ENCODE data around the gene GALNT9. TPM values are rescaled to one million over a fixed set of nuclear protein-coding genes. Genes with fewer than 3 reads are reported as not detected.
A peak's percentile ranks its signal among the peaks of the same experiment; 100 is the strongest.

Gene GALNT9
- total RNA-seq, 1 donor from 2014 or later, result not detected

- DNase-seq (ENCODE audit: low read depth) (no peak), FAIRE-seq (no peak)
- no peaks in the 10 kb centered on the region for H3K27me3 ChIP-seq (ENCODE audit: control insufficient read depth, insufficient read depth, low read length)
- no peaks in the 10 kb centered on the region for H3K36me3 ChIP-seq (ENCODE audit: control insufficient read depth, insufficient read depth, low read length)
- TF ChIP-seq CTCF (IDR thresholded peaks at IDR 0.05; ENCODE audit: insufficient read depth, low read length, severe bottlenecking), result no peak
- no peak overlapping the region for H3K4me3 ChIP-seq (ENCODE audit: low read depth, low read length)
Measured at GRCh38 chr12:132318618-132319033, 10.8 kb downstream of the GALNT9 start.

- H3K36me3 ChIP-seq (ENCODE audit: control insufficient read depth, insufficient read depth, low read length), result no peaks in the 10 kb centered on the region
- DNase-seq (ENCODE audit: low read depth) (no peak), FAIRE-seq (no peak)
- TF ChIP-seq CTCF (IDR thresholded peaks at IDR 0.05; ENCODE audit: insufficient read depth, low read length, severe bottlenecking), result no peak
- no peaks in the 10 kb centered on the region for H3K27me3 ChIP-seq (ENCODE audit: control insufficient read depth, insufficient read depth, low read length)
- H3K4me3 ChIP-seq (ENCODE audit: low read depth, low read length), result no peak overlapping the region
Measured at GRCh38 chr12:132318135-132318534, 11.3 kb downstream of the GALNT9 start.

GRCh38 chr12:132317233-132317938 is 12.0 kb downstream of the GALNT9 start:
- Histone ChIP-seq H3K27me3 (ENCODE audit: control insufficient read depth, insufficient read depth, low read length) (no peaks in the 10 kb centered on the region), H3K4me3 (ENCODE audit: low read depth, low read length) (no peak overlapping the region), H3K36me3 (ENCODE audit: control insufficient read depth, insufficient read depth, low read length) (no peaks in the 10 kb centered on the region)
- TF ChIP-seq CTCF (IDR thresholded peaks at IDR 0.05; ENCODE audit: insufficient read depth, low read length, severe bottlenecking), result no peak
- no peak for FAIRE-seq
- no peak for DNase-seq (ENCODE audit: low read depth)

DNA sequence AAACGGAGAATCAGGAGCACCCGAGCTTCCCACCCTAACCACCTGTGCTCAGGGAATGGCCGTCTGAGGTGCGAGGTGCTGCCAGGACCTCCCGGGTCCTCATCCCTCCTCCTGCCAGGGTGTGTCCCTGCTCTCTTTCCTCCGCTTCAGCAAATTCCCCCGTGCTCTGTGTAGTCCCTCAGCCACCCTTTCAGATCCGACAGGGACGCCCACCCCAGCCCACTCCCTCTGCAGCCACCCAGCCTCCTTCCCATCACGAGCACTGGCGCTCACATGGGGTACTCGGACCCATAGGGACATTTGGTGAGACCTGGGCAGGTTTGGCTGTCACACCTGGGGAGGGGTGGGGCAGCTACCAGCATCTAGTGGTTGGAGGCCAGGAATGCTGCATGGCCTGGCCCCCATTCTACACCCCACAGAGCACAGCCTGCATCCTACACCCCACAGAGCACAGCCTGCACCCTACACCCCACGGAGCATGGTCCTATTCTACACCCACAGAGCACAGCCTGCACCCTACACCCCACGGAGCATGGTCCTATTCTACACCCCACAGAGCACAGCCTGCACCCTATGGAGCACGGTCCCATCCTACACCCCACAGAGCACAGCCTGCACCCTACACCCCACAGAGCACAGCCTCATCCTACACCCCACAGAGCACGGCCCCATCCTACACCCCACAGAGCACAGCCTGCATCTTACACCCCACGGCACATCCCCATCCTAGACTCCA is 12.7 kb downstream of the GALNT9 start:
- no peak for TF ChIP-seq CTCF (IDR thresholded peaks at IDR 0.05; ENCODE audit: insufficient read depth, low read length, severe bottlenecking)
- FAIRE-seq, result peak; percentile 93
- Histone ChIP-seq H3K36me3 (ENCODE audit: control insufficient read depth, insufficient read depth, low read length) (no peaks in the 10 kb centered on the region), H3K27me3 (ENCODE audit: control insufficient read depth, insufficient read depth, low read length) (no peaks in the 10 kb centered on the region), H3K4me3 (ENCODE audit: low read depth, low read length) (no peak overlapping the region)
- no peak for DNase-seq (ENCODE audit: low read depth)

DNA sequence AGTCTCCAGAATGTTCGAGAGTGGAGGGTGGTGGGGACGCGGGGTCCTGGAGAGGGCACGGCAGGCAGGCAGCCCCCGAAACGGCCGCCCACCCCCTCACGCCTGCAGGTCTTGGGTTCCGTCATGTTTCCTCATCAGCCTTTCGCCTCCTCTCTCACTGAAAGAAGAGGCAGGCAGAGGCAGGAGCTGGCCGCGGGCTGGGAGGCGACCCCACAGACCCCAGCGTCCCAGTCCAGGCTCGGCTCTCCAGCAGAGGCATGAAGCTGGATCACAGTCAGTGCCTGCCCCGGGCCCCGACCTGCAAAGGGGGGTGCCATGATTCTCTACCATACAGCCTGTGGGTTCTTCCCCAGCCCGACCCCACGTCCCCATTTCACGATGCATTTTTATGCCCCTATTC is 13.4 kb downstream of the GALNT9 start:
- H3K36me3 ChIP-seq (ENCODE audit: control insufficient read depth, insufficient read depth, low read length), result no peaks in the 10 kb centered on the region
- no peaks in the 10 kb centered on the region for H3K27me3 ChIP-seq (ENCODE audit: control insufficient read depth, insufficient read depth, low read length)
- FAIRE-seq (no peak), DNase-seq (ENCODE audit: low read depth) (no peak)
- H3K4me3 ChIP-seq (ENCODE audit: low read depth, low read length), result no peak overlapping the region
- TF ChIP-seq CTCF (IDR thresholded peaks at IDR 0.05; ENCODE audit: insufficient read depth, low read length, severe bottlenecking), result no peak
